H7 (cell line): ENCODE data around the gene STEAP3. TPM values are rescaled to one million over a fixed set of nuclear protein-coding genes. Genes with fewer than 3 reads are reported as not detected.

ENCODE experiments used
- DNase-seq: peaks from one replicate; pipeline ENCODE4 v3.0.0; 2012
- H3K27me3 ChIP-seq: 2 replicates; pipeline ENCODE4 v1.6.0; 2011; ENCODE audit warnings: mild to moderate bottlenecking, low read length; ENCODE audit not compliant: control insufficient read depth, insufficient read depth
- H3K36me3 ChIP-seq: replicated peaks from 2 replicates; pipeline ENCODE4 v1.5.1; 2011; ENCODE audit warnings: low read length; ENCODE audit not compliant: control insufficient read depth, insufficient read depth
- H3K4me3 ChIP-seq: 2 replicates; pipeline ENCODE4 v1.5.1; 2011; ENCODE audit warnings: low read depth, mild to moderate bottlenecking, control low read depth, low read length, moderate library complexity; ENCODE audit not compliant: insufficient read depth
- total RNA-seq: library from RNA; depleted of rRNA; stranded (reverse); fragments of >200 nt; shearing (Covaris generic); gene quantifications from 2 replicates; pipeline ENCODE4 v1.2.3, GENCODE V29; 2014

The STEAP3 gene
- total RNA-seq, 1 experiment from 2014 or later, result 16.0 TPM

- Histone ChIP-seq H3K4me3 (no peak overlapping the region), H3K27me3 (no peaks in the 10 kb centered on the region), H3K36me3 (no peaks in the 10 kb centered on the region)
- DNase-seq, result no peak
Measured at GRCh38 chr2:119207447-119207846, 16.2 kb upstream of the STEAP3 start.

GRCh38 chr2:119208791-119209203 is 14.8 kb upstream of the STEAP3 start:
- no peak for DNase-seq
- no peak overlapping the region for H3K4me3 ChIP-seq
- no peaks in the 10 kb centered on the region for H3K36me3 ChIP-seq
- H3K27me3 ChIP-seq, result no peaks in the 10 kb centered on the region

GRCh38 chr2:119212139-119212800 is 11.4 kb upstream of the STEAP3 start:
- Histone ChIP-seq H3K27me3 (no peaks in the 10 kb centered on the region), H3K36me3 (no peaks in the 10 kb centered on the region), H3K4me3 (no peak overlapping the region)
- DNase-seq, result no peak

GRCh38 chr2:119214453-119215037 is 9.1 kb upstream of the STEAP3 start:
- no peak for DNase-seq

GRCh38 chr2:119216994-119217393 is 6.6 kb upstream of the STEAP3 start:
- Histone ChIP-seq H3K4me3 (no peak overlapping the region), H3K36me3 (no peaks in the 10 kb centered on the region), H3K27me3 (no peaks in the 10 kb centered on the region)
- DNase-seq, result no peak

More at GRCh38 chr2:119214453-119215037, 9.1 kb upstream of the STEAP3 start:
- Histone ChIP-seq H3K36me3 (no peaks in the 10 kb centered on the region), H3K4me3 (no peak overlapping the region), H3K27me3 (no peaks in the 10 kb centered on the region)

- no peak for DNase-seq
- no peaks in the 10 kb centered on the region for H3K36me3 ChIP-seq
- H3K4me3 ChIP-seq, result no peak overlapping the region
Measured at GRCh38 chr2:119218478-119219064, 5.1 kb upstream of the STEAP3 start.

GRCh38 chr2:119219873-119220272 is 3.8 kb upstream of the STEAP3 start:
- H3K27me3 ChIP-seq, result peaks cover 12% of the 10 kb centered on the region
- DNase-seq, result no peak
- H3K4me3 ChIP-seq, result no peak overlapping the region
- no peaks in the 10 kb centered on the region for H3K36me3 ChIP-seq

More at GRCh38 chr2:119218478-119219064, 5.1 kb upstream of the STEAP3 start:
- H3K27me3 ChIP-seq, result peaks cover 3% of the 10 kb centered on the region

- Histone ChIP-seq H3K27me3 (peaks cover 13% of the 10 kb centered on the region), H3K36me3 (no peaks in the 10 kb centered on the region), H3K4me3 (no peak overlapping the region)
- no peak for DNase-seq
Measured at GRCh38 chr2:119220720-119221301, 2.8 kb upstream of the STEAP3 start.

GRCh38 chr2:119221609-119222008 is 2.0 kb upstream of the STEAP3 start:
- Histone ChIP-seq H3K27me3 (peaks cover 13% of the 10 kb centered on the region), H3K36me3 (no peaks in the 10 kb centered on the region), H3K4me3 (no peak overlapping the region)
- no peak for DNase-seq

- no peak for DNase-seq
- Histone ChIP-seq H3K36me3 (no peaks in the 10 kb centered on the region), H3K4me3 (no peak overlapping the region), H3K27me3 (peaks cover 13% of the 10 kb centered on the region)
Measured at GRCh38 chr2:119222213-119222612, 1.4 kb upstream of the STEAP3 start.

GRCh38 chr2:119222863-119223520 is 642 bp upstream of the STEAP3 start:
- peak overlapping the region; percentile 75 for H3K4me3 ChIP-seq
- DNase-seq, result no peak
- peaks cover 13% of the 10 kb centered on the region for H3K27me3 ChIP-seq
- H3K36me3 ChIP-seq, result no peaks in the 10 kb centered on the region

GRCh38 chr2:119224391-119225104 is 914 bp downstream of the STEAP3 start:
- peak overlapping the region; percentile 75 for H3K4me3 ChIP-seq
- H3K27me3 ChIP-seq, result peaks cover 13% of the 10 kb centered on the region
- H3K36me3 ChIP-seq, result no peaks in the 10 kb centered on the region
- no peak for DNase-seq

GRCh38 chr2:119225105-119225865 is 1.7 kb downstream of the STEAP3 start:
- H3K4me3 ChIP-seq, result no peak overlapping the region
- DNase-seq, result peak; percentile 68
- H3K36me3 ChIP-seq, result no peaks in the 10 kb centered on the region
- H3K27me3 ChIP-seq, result peaks cover 13% of the 10 kb centered on the region
